WERI-Rb-1 (cell line): ENCODE measurements around the gene FNBP1.
"Not testable (repeated sequence)": the region's sequence is repeated elsewhere in the genome, so short reads cannot be mapped to it uniquely, and the experiment has no call there.

Source experiments
- DNase-seq: peaks from one replicate; pipeline ENCODE4 v3.0.0-alpha.2; 2020
- H3K27ac ChIP-seq: fragments of 250-450 bp; sonication (Bioruptor Pico); 2 replicates; pipeline ENCODE4 v1.5.1; 2020; ENCODE audit warnings: mild to moderate bottlenecking, moderate library complexity
- H3K27me3 ChIP-seq: fragments of 250-450 bp; sonication (Bioruptor Pico); 2 replicates; pipeline ENCODE4 v1.5.1; 2021; ENCODE audit warnings: mild to moderate bottlenecking, low read depth, moderate library complexity; ENCODE audit not compliant: insufficient read depth, severe bottlenecking
- H3K36me3 ChIP-seq: fragments of 250-450 bp; sonication (Bioruptor Pico); 2 replicates; pipeline ENCODE4 v1.5.1; 2020; ENCODE audit warnings: mild to moderate bottlenecking, moderate library complexity
- H3K4me3 ChIP-seq: 2 replicates; pipeline ENCODE4 v1.5.1; 2011; ENCODE audit warnings: low read depth, mild to moderate bottlenecking, control low read depth, low read length
- H3K9me3 ChIP-seq: fragments of 250-450 bp; sonication (Bioruptor Pico); 2 replicates; pipeline ENCODE4 v1.5.1; 2021; ENCODE audit warnings: mild to moderate bottlenecking, moderate library complexity; ENCODE audit not compliant: severe bottlenecking
- TF ChIP-seq, protein P1 (sequence below): IDR thresholded peaks from 2 replicates; pipeline ENCODE4 v1.5.1; 2011; ENCODE audit warnings: low read depth, mild to moderate bottlenecking, control low read depth, inconsistent platforms, low read length

Gene FNBP1

DNA sequence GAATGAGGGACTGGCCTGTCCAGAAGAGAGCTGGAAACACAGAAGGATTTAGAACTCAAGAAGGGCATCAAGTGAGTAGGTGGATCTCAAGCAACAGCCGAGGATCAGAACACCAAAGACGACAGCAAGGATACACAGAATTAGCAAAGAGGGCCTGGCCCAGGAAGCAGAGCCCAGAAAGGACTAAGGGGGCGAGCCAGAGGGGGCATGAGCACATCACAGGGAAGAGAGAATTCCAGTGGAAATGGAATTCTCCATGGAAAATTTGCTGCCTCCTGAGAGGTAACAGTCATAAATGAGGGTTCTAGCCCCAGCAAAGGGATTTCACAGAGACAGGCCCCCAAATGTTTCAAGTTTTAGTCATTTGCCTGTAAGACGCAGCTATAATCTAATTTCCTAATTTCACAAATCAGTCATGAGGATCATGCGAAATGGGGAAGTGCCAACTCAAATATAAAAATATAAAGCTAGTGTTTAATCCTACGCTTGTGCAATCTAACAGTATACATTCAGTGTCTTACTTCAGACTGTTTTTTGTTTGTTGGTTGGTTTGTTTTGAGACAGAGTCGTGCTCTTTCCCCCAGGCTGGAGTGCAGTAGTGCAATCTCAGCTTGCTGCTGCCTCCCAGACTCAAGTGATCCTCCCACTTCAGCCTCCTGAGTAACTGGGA, 46.7 kb downstream of the FNBP1 start:
- no peaks in the 10 kb centered on the region; the same call in 1 of the 2 replicates for H3K36me3 ChIP-seq

DNA sequence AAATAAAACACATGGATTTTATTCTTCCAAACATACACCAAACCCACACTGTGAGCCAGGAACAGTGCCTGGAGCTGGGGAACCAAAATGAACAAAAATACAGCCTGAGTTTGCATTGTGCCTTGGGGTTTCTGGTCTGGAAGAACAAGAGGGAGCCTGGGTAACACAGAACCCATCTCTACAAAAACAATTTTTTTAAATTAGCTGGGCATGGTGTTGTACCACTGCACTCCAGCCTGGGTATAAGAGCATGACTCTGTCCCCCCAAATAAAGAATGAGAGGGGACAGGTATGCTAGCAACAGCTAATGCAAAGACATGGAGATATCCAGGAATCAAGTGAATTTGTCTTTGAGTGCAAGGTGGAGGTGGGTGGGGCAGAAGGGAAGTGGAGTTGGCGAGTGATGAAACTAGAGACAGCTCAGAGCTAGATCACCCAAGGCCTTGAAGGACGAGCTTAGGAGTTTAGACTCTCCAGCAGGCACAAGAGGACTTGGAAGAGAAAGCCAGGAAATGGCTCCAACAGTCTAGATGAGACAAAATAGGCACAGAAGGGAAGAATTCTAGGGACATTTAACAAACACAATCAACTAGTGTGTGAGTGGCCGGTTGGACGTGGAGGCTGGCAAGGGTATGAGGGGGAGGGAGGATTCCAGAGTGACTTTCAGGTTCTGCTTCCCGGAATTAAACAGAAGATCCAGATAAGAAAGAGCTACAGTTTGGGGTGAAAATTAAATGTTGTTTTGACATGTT, 47.4 kb downstream of the FNBP1 start:
- Histone ChIP-seq H3K36me3 (no peaks in the 10 kb centered on the region; the same call in 1 of the 2 replicates), H3K27me3 (no peaks in the 10 kb centered on the region), H3K4me3 (no peak overlapping the region), H3K27ac (no peak overlapping the region), H3K9me3 (no peaks in the 10 kb centered on the region)
- no peak for DNase-seq
- TF ChIP-seq, protein P1, sequence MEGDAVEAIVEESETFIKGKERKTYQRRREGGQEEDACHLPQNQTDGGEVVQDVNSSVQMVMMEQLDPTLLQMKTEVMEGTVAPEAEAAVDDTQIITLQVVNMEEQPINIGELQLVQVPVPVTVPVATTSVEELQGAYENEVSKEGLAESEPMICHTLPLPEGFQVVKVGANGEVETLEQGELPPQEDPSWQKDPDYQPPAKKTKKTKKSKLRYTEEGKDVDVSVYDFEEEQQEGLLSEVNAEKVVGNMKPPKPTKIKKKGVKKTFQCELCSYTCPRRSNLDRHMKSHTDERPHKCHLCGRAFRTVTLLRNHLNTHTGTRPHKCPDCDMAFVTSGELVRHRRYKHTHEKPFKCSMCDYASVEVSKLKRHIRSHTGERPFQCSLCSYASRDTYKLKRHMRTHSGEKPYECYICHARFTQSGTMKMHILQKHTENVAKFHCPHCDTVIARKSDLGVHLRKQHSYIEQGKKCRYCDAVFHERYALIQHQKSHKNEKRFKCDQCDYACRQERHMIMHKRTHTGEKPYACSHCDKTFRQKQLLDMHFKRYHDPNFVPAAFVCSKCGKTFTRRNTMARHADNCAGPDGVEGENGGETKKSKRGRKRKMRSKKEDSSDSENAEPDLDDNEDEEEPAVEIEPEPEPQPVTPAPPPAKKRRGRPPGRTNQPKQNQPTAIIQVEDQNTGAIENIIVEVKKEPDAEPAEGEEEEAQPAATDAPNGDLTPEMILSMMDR, result no peak

More for the DNA sequence above, 46.7 kb downstream of the FNBP1 start:
- TF ChIP-seq, protein P1, result no peak
- Histone ChIP-seq H3K27me3 (no peaks in the 10 kb centered on the region), H3K9me3 (no peaks in the 10 kb centered on the region), H3K27ac (no peak overlapping the region), H3K4me3 (no peak overlapping the region)
- DNase-seq, result no peak

DNA sequence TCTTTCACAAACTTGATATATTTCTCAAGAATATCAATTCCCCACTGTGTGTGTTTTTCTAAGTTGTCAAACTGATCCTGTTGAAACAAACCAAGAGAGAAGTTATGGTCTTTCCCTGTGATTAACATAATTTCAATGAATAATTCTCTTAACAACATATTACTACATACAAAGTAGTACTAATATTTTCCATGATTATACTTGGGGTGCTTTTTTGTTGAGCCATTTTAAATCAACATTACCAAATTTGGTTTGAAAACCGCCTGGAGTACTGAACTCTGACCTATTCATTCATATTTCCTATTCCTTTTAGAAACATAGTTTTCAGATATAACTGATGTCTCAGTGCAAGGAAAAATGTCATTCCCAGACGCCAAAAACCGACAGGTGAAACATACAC, 48.1 kb downstream of the FNBP1 start:
- H3K27me3 ChIP-seq, result no peaks in the 10 kb centered on the region
- H3K9me3 ChIP-seq, result no peaks in the 10 kb centered on the region
- no peak for DNase-seq
- TF ChIP-seq, protein P1, result no peak
- H3K27ac ChIP-seq, result no peak overlapping the region
- H3K4me3 ChIP-seq, result no peak overlapping the region
- no peaks in the 10 kb centered on the region; the same call in none of the 2 replicates for H3K36me3 ChIP-seq

DNA sequence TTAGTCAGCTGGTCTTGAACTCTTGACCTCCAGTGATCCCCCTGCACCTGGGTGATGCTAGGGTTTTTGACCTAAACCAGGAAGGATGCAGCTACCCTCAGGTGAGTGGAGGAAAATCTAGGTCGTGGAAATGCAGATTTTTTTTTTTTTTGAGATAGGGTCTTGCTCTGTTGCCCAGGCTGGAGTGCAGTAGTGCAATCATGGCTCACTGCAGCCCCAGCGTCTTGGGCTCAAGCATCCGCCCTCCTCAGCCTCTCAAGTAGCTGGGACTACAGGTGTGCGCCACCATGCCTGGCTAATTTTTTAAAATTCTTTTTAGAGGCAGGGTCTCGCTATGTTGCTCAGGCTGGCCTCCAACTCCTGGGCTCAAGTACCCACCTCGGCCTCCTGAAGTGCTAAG, 51.9 kb downstream of the FNBP1 start:
- H3K9me3 ChIP-seq, DNase-seq, H3K27me3 ChIP-seq, H3K27ac ChIP-seq, H3K36me3 ChIP-seq, H3K4me3 ChIP-seq: not testable (repeated sequence)

DNA sequence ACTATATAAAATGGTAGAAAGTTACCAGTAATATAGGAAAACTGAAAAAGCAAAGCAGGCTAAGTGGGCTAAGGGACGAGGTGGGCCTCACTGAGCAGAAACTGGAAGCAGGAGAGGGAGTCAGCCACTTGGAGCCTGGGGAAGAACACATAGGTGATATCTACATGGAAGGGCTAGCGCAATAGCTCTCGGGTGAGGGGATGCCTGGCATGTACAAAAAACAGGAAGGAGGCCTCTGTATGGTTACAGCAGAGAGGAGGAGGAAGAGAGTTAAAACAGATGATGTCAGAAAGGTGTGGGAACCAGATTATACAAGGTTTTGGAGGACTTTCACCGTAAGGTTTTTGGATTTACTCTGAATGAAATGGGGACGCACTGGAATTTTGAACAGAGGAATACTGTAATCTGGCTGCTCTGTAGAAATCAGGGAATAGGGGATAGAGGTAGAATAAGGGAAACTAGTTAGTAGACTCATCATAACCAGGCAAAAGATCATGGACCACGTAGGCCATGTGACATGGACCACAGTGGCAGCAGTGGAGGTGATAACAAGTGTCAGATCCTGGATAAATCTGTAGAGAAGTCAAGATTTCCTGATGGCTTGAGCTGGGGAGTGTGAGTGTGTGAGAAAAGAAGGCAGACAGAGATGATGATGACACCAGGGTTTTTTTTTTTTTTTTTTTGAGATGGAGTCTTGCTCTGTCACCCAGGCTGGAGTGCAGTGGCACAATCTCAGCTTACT, 52.5 kb downstream of the FNBP1 start:
- H3K9me3 ChIP-seq, result peaks cover 1% of the 10 kb centered on the region
- no peak for DNase-seq
- no peaks in the 10 kb centered on the region; the same call in none of the 2 replicates for H3K36me3 ChIP-seq
- no peak overlapping the region for H3K4me3 ChIP-seq
- H3K27me3 ChIP-seq, result no peaks in the 10 kb centered on the region
- TF ChIP-seq, protein P1, result no peak
- no peak overlapping the region for H3K27ac ChIP-seq

DNA sequence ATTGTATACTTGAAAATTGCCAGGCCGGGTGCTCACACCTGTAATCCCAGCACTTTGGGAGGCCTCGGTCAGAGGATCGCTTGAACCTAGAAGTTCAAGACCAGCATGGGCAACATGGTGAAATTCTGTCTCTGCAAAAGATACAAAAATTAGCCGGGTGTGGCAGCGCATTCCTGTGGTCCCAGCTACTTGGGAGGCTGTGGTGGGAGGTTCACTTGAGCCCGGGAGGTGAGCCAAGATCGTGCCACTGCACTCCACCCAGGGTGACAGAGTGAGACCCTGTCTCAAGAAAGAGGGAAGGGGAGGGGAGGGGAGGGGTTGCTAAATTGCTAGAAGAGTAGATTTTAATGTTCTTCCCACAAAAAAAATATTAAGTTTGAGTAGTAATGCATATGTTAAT, 53.2 kb downstream of the FNBP1 start:
- Histone ChIP-seq H3K36me3 (no peaks in the 10 kb centered on the region; the same call in none of the 2 replicates), H3K4me3 (no peak overlapping the region), H3K9me3 (peaks cover 3% of the 10 kb centered on the region), H3K27ac (no peak overlapping the region), H3K27me3 (no peaks in the 10 kb centered on the region)
- TF ChIP-seq, protein P1, result no peak
- DNase-seq, result no peak
